ENCODE data around the gene MEA1. TPM values are rescaled to one million over a fixed set of nuclear protein-coding genes. Genes with fewer than 3 reads are reported as not detected.

MEA1 gene
- total and polyA plus RNA-seq, 2 donors (not counting 1 experiment from before 2014, with no cell fraction given): 60.9 to 81.0 TPM

DNA sequence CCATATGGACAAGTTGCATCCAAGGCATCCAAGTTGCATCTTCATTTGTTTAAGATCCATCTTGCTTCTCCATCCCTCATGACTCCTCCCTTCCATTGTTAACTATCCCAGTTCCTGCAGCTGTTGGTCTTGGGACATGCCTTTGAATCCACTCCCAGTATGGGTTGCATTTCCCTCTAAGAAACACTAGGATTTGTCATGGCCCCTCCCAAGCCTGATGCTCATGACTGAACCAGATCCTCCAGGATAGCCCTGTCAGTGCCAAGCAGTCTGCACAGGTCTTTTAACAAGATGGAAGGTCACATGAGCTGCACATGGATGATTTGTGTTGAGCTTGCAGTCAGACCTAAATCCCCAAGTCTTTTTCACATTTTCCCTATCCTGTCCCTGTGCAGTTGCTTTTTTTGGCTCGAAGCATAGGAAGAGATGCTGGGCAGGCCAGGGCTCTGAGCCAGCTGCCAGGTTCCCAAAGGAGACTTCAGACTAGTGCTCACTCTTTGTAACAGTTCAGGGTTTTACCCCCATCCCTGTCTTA, 25.2 kb downstream of the MEA1 start:
- peaks cover 8% of the 10 kb centered on the region for H3K4me1 ChIP-seq (ENCODE audit: control insufficient read depth, extremely low read depth, insufficient read depth, low read length)
- no peak overlapping the region for H3K4me3 ChIP-seq (replicated peaks in 1 of 4; ENCODE audit: control extremely low read depth in 1 of 4, insufficient read depth in 1 of 4, low read depth in 3 of 4, low read length in 4 of 4)
- H3K27ac ChIP-seq (ENCODE audit: insufficient read depth, low read length): no peak overlapping the region
- TF ChIP-seq EZH2 (IDR thresholded peaks at IDR 0.05; ENCODE audit: low read length, missing control alignments): no peak
- H3K27me3 ChIP-seq (ENCODE audit: control insufficient read depth, insufficient read depth, low read length): no peaks in the 10 kb centered on the region
- no peaks in the 10 kb centered on the region for H3K9me3 ChIP-seq (ENCODE audit: control insufficient read depth, insufficient read depth, low read depth, low read length)
- no peak overlapping the region for H3K9ac ChIP-seq (ENCODE audit: insufficient read depth, low read length)
- H2AFZ ChIP-seq (ENCODE audit: low read length): no peak overlapping the region
- DNase-seq (ENCODE audit: low read depth in 2 of 2): peak; percentile 28 to 32
- H4K20me1 ChIP-seq (ENCODE audit: control insufficient read depth, extremely low read depth, insufficient read depth, low read length): no peaks in the 10 kb centered on the region
- peaks cover 3% of the 10 kb centered on the region for H3K36me3 ChIP-seq (ENCODE audit: control insufficient read depth, insufficient read depth, low read length)
- peaks cover 13% of the 10 kb centered on the region for H3K79me2 ChIP-seq (ENCODE audit: control insufficient read depth, insufficient read depth, low read length)
- H3K4me2 ChIP-seq (ENCODE audit: extremely low read depth, insufficient read depth, low read length): no peak overlapping the region

DNA sequence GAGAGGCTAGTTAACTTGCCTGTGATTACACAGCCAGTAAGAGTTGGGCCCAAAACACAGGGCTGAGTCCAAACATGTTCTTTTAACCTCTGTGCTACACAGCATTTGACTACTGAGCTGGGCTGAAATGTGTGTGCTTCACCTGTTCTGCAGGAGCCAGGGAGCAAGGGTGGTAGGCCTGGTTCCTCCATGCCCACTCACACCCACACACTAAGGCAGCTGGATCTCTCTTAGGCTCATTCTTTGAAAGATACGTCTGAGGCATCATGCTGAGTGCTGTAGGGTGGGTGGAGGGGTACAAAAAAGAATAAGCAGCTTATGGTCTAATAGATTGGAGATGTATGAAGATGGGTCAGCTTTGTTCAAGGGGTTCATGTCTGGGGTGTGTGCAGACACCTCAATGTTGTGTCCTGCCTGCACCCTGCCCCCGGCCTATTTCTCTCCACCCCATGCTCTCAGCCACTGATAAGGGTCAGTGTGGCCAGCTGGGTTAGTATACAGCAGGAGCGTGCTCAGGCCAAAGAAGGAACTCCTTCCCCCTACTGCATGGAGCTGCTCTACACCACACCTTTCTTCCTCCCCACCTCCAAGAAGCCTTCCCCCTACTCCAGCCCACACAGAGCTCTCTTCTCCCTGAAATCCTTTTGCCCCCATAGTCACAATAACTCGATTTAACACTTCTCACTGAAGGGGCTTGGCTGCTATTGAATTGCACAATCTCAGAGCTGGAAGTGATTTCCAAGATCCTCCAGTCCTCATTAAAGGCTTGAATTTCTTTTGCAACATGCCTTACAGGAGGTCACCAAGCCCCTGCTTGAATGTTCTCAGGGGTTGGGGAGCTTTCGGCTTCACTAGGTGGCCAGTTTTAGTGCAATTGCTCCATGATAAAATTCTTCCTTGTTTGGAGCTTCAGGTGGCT, 26.0 kb downstream of the MEA1 start:
- H3K9me3 ChIP-seq (ENCODE audit: control insufficient read depth, insufficient read depth, low read depth, low read length): no peaks in the 10 kb centered on the region
- H3K4me2 ChIP-seq (ENCODE audit: extremely low read depth, insufficient read depth, low read length): no peak overlapping the region
- TF ChIP-seq CTCF (conservative IDR thresholded peaks at IDR 0.05 in 1 of 2, IDR thresholded peaks at IDR 0.05 in 1 of 2; ENCODE audit: low read depth in 1 of 2, low read length in 2 of 2) (no peak), EZH2 (IDR thresholded peaks at IDR 0.05; ENCODE audit: low read length, missing control alignments) (no peak)
- peaks cover 3% of the 10 kb centered on the region for H3K36me3 ChIP-seq (ENCODE audit: control insufficient read depth, insufficient read depth, low read length)
- no peak overlapping the region for H3K27ac ChIP-seq (ENCODE audit: insufficient read depth, low read length)
- peaks cover 13% of the 10 kb centered on the region for H3K79me2 ChIP-seq (ENCODE audit: control insufficient read depth, insufficient read depth, low read length)
- no peaks in the 10 kb centered on the region for H4K20me1 ChIP-seq (ENCODE audit: control insufficient read depth, extremely low read depth, insufficient read depth, low read length)
- H3K9ac ChIP-seq (ENCODE audit: insufficient read depth, low read length): no peak overlapping the region
- no peak overlapping the region for H2AFZ ChIP-seq (ENCODE audit: low read length)
- H3K27me3 ChIP-seq (ENCODE audit: control insufficient read depth, insufficient read depth, low read length): no peaks in the 10 kb centered on the region
- no peak for DNase-seq (ENCODE audit: low read depth in 2 of 2)
- no peak overlapping the region for H3K4me3 ChIP-seq (replicated peaks in 1 of 4; ENCODE audit: control extremely low read depth in 1 of 4, insufficient read depth in 1 of 4, low read depth in 3 of 4, low read length in 4 of 4)
- peaks cover 8% of the 10 kb centered on the region for H3K4me1 ChIP-seq (ENCODE audit: control insufficient read depth, extremely low read depth, insufficient read depth, low read length)

GRCh38 chr6:42984924-42985475, 28.7 kb downstream of the MEA1 start:
- Histone ChIP-seq H3K4me3 (replicated peaks in 1 of 4; ENCODE audit: control extremely low read depth in 1 of 4, insufficient read depth in 1 of 4, low read depth in 3 of 4, low read length in 4 of 4) (peak overlapping the region; percentile 61 to 80 (median 70)), H3K9me3 (ENCODE audit: control insufficient read depth, insufficient read depth, low read depth, low read length) (no peaks in the 10 kb centered on the region), H3K4me2 (ENCODE audit: extremely low read depth, insufficient read depth, low read length) (peak overlapping the region; percentile 78), H3K9ac (ENCODE audit: insufficient read depth, low read length) (peak overlapping the region; percentile 65), H3K27ac (ENCODE audit: insufficient read depth, low read length) (peak overlapping the region; percentile 51), H3K36me3 (ENCODE audit: control insufficient read depth, insufficient read depth, low read length) (peaks cover 3% of the 10 kb centered on the region), H3K79me2 (ENCODE audit: control insufficient read depth, insufficient read depth, low read length) (peaks cover 13% of the 10 kb centered on the region), H4K20me1 (ENCODE audit: control insufficient read depth, extremely low read depth, insufficient read depth, low read length) (no peaks in the 10 kb centered on the region), H3K4me1 (ENCODE audit: control insufficient read depth, extremely low read depth, insufficient read depth, low read length) (peaks cover 10% of the 10 kb centered on the region), H2AFZ (ENCODE audit: low read length) (peak overlapping the region; percentile 34), H3K27me3 (ENCODE audit: control insufficient read depth, insufficient read depth, low read length) (no peaks in the 10 kb centered on the region)
- no peak for TF ChIP-seq EZH2 (IDR thresholded peaks at IDR 0.05; ENCODE audit: low read length, missing control alignments)
- no peak for TF ChIP-seq CTCF (conservative IDR thresholded peaks at IDR 0.05 in 1 of 2, IDR thresholded peaks at IDR 0.05 in 1 of 2; ENCODE audit: low read depth in 1 of 2, low read length in 2 of 2)
- peak; percentile 11 to 24 for DNase-seq (ENCODE audit: low read depth in 2 of 2)
